K562 (cell line): ENCODE data around the gene TBC1D16. TPM values are rescaled to one million over a fixed set of nuclear protein-coding genes. Genes with fewer than 3 reads are reported as not detected.

ENCODE experiments used
- ATAC-seq: fragments of 200-7000 bp; cut with Tn5 transposase; 3 replicates; pipeline ENCODE4 v1.9.1; 2020; ENCODE audit warnings: moderate library complexity
- BruUV-seq: library from RNA; stranded (reverse); fragments of 400-500 nt; replicated peaks from 2 replicates; lab custom pipeline; 2021; lab: Mats Ljungman, UMichigan
- CTCF ChIA-PET: fragments of 300-600 bp; formaldehyde crosslinking; extraction: SDS; loops from one replicate; lab custom pipeline; 2021; ENCODE audit warnings: low intra/inter-chr PET ratio; lab: Yijun Ruan, JAX
- POLR2A ChIA-PET: fragments of 300-600, 350-650 bp; sonication (Branson Sonifier 250); formaldehyde crosslinking; extraction: SDS; loops from one replicate; lab custom pipeline; 2021; ENCODE audit warnings: antibody characterized with exemption, inconsistent platforms; lab: Yijun Ruan, JAX
- DNase-seq, 4 experiments: peaks; one replicate each; pipeline versions ENCODE4 v3.0.0 to v3.0.0-alpha.2; 2011 to 2018; ENCODE audit warnings: low spot score in 3 of 4, mixed read lengths in 3 of 4; ENCODE audit errors: extremely low read depth in 1 of 4
- FAIRE-seq: peaks from 2 replicates; lab custom pipeline; 2011; peaks lifted over from hg19 to GRCh38; lab: Jason Lieb, UNC
- H2AFZ ChIP-seq: 2 replicates; pipeline ENCODE4 v1.6.0; 2011; ENCODE audit warnings: low read depth, low read length, control low read depth, inconsistent platforms
- H3K27ac ChIP-seq: fragments of 200-600 bp; 3 replicates; pipeline ENCODE4 v1.8.0; 2011; ENCODE audit warnings: low read depth, mild to moderate bottlenecking, control low read depth, inconsistent platforms, low read length, moderate library complexity, mixed read lengths; ENCODE audit errors: extremely low read depth
- H3K27me3 ChIP-seq, 2 experiments: fragments of 300-600 bp in 1 of 2; 2 replicates in 1 of 2; 3 replicates in 1 of 2; pipeline versions ENCODE4 v1.6.0 to v1.8.0; 2011; ENCODE audit warnings: inconsistent platforms in 2 of 2, low read length in 2 of 2, mild to moderate bottlenecking in 1 of 2, mixed read lengths in 1 of 2, moderate library complexity in 1 of 2; ENCODE audit not compliant: control insufficient read depth in 2 of 2, insufficient read depth in 2 of 2
- H3K36me3 ChIP-seq: fragments of 300-600 bp; 3 replicates; pipeline ENCODE4 v1.8.0; 2011; ENCODE audit warnings: mild to moderate bottlenecking, low read length, inconsistent platforms; ENCODE audit not compliant: control insufficient read depth, insufficient read depth
- H3K4me1 ChIP-seq, 2 experiments: fragments of 200-600 bp in 1 of 2; replicated peaks in 1 of 2; 2 replicates in 1 of 2; 3 replicates in 1 of 2; pipeline versions ENCODE4 v1.5.1 to v1.8.0; 2011; ENCODE audit warnings: inconsistent platforms in 2 of 2, low read length in 2 of 2, mild to moderate bottlenecking in 1 of 2, mixed read lengths in 1 of 2, moderate library complexity in 1 of 2; ENCODE audit not compliant: control insufficient read depth in 2 of 2, insufficient read depth in 2 of 2
- H3K4me2 ChIP-seq: 2 replicates; pipeline ENCODE4 v1.6.1; 2011; ENCODE audit warnings: low read length, control low read depth, inconsistent platforms, mixed read lengths; ENCODE audit not compliant: insufficient read depth
- H3K4me3 ChIP-seq: fragments of 200-600 bp; sonication (generic), shearing (Covaris generic); 2 replicates; pipeline ENCODE4 v1.5.1; 2016; ENCODE audit warnings: control low read depth, inconsistent platforms
- H3K79me2 ChIP-seq: fragments of 200-600 bp; 3 replicates; pipeline ENCODE4 v1.8.0; 2011; ENCODE audit warnings: low read length, inconsistent platforms; ENCODE audit not compliant: control insufficient read depth, insufficient read depth
- H3K9ac ChIP-seq, 2 experiments: 2 replicates each; pipeline versions ENCODE4 v1.6.0 to v1.6.1; 2011; ENCODE audit warnings: low read depth in 2 of 2, low read length in 2 of 2, control low read depth in 1 of 2, inconsistent platforms in 1 of 2, mild to moderate bottlenecking in 1 of 2, mixed read lengths in 1 of 2; ENCODE audit not compliant: insufficient read depth in 1 of 2
- H3K9me1 ChIP-seq: one replicate; pipeline ENCODE4 v1.6.0; 2011; ENCODE audit warnings: inconsistent platforms, mild to moderate bottlenecking, low read length, moderate library complexity; ENCODE audit not compliant: control insufficient read depth, insufficient read depth
- H3K9me3 ChIP-seq: replicated peaks from 2 replicates; pipeline ENCODE4 v1.5.1; 2011; ENCODE audit warnings: low read depth, low read length, inconsistent platforms; ENCODE audit not compliant: control insufficient read depth, insufficient read depth
- H4K20me1 ChIP-seq: replicated peaks from 2 replicates; pipeline ENCODE4 v1.6.1; 2011; ENCODE audit warnings: low read length, inconsistent platforms, mixed read lengths; ENCODE audit not compliant: control insufficient read depth, insufficient read depth
- CCAR2 ChIP-seq: fragments of 200-400 bp; formaldehyde crosslinking; IDR thresholded peaks from 2 replicates; pipeline ENCODE4 v1.6.1; 2017; ENCODE audit warnings: mild to moderate bottlenecking, low read depth, low read length
- GTF2E2 ChIP-seq: fragments of 200-800 bp; sonication (Bioruptor generic); IDR thresholded peaks from 2 replicates; pipeline ENCODE4 v1.6.1; 2016; ENCODE audit warnings: missing genetic modification characterization, missing compliant biosample characterization
- KLF1 ChIP-seq: fragments of 450-650 bp; IDR thresholded peaks from 2 replicates; pipeline ENCODE4 v1.6.1; 2016; ENCODE audit warnings: missing genetic modification characterization, missing compliant biosample characterization
- L3MBTL2 ChIP-seq: fragments of 450-650 bp; IDR thresholded peaks from 2 replicates; pipeline ENCODE4 v1.6.1; 2016; ENCODE audit warnings: mild to moderate bottlenecking, moderate library complexity
- MYNN ChIP-seq, 2 experiments: sonication (generic); formaldehyde crosslinking in 1 of 2; IDR thresholded peaks; 2 replicates each; pipeline versions ENCODE4 v1.5.0 to v1.6.1; 2016 to 2020; ENCODE audit warnings: antibody characterized with exemption in 1 of 2, missing genetic modification reagents in 1 of 2
- NCOA1 ChIP-seq: fragments of 450-650 bp; IDR thresholded peaks from 2 replicates; pipeline ENCODE4 v1.6.1; 2016; ENCODE audit warnings: low read depth
- NFIC ChIP-seq: fragments of 450-650 bp; IDR thresholded peaks from 2 replicates; pipeline ENCODE4 v1.6.1; 2017; ENCODE audit warnings: mild to moderate bottlenecking, inconsistent platforms
- NFRKB ChIP-seq: fragments of 450-650 bp; IDR thresholded peaks from 2 replicates; pipeline ENCODE4 v1.6.1; 2016; ENCODE audit warnings: low read depth
- SMARCC2 ChIP-seq: fragments of 450-650 bp; IDR thresholded peaks from 2 replicates; pipeline ENCODE4 v1.6.1; 2017; ENCODE audit warnings: antibody characterized with exemption, moderate library complexity, mild to moderate bottlenecking, low read depth
- THRAP3 ChIP-seq: fragments of 450-650 bp; IDR thresholded peaks from 2 replicates; pipeline ENCODE4 v1.6.1; 2016; ENCODE audit warnings: mild to moderate bottlenecking, inconsistent platforms, borderline replicate concordance
- XRCC3 ChIP-seq: fragments of 450-650 bp; IDR thresholded peaks from 2 replicates; pipeline ENCODE4 v1.6.1; 2017; ENCODE audit warnings: mild to moderate bottlenecking, moderate library complexity
- ZFPM2 ChIP-seq: fragments of 250-450 bp; sonication (Bioruptor Pico); IDR thresholded peaks from 2 replicates; pipeline ENCODE4 v1.5.1; 2022; ENCODE audit warnings: mild to moderate bottlenecking
- ZNF239 ChIP-seq: fragments of 250-450 bp; sonication (Bioruptor Pico); IDR thresholded peaks from 2 replicates; pipeline ENCODE4 v1.4.0; 2020; ENCODE audit warnings: mild to moderate bottlenecking
- ZNF699 ChIP-seq: fragments of 250-450 bp; sonication (Bioruptor Pico); IDR thresholded peaks from 2 replicates; pipeline ENCODE4 v1.8.0; 2021; ENCODE audit warnings: mild to moderate bottlenecking, moderate library complexity; ENCODE audit not compliant: insufficient replicate concordance
- WGBS: fragments of 100-300 bp; shearing (Covaris generic); methylation state at CpG from one replicate; pipeline ENCODE4 v1.1.6; 2016; ENCODE audit warnings: low coverage, mixed read lengths; ENCODE audit not compliant: insufficient coverage; ENCODE audit errors: missing lambda C conversion rate; 5-methylcytosine and 5-hydroxymethylcytosine counted together
- in situ Hi-C: fragments of 300-500 bp; cut with MboI; formaldehyde crosslinking; loops from 4 replicates; pipeline ENCODE4 v1.15.0; 2018; ENCODE audit warnings: inconsistent platforms, mixed read lengths
- intact Hi-C: fragments of 100-400 bp; cut with micrococcal nuclease; formaldehyde crosslinking; loops from 2 replicates; pipeline ENCODE4 v1.14.2; 2022
- polyA plus RNA-seq, 8 experiments: library from polyadenylated mRNA; depleted of rRNA in 4 of 8; stranded (reverse) in 5 of 8; unstranded in 3 of 8; fragments of >200 nt; fragmentation: Nextera tagmentation in 2 of 8; fragmentation: Illumina TruSeq in 1 of 8; extraction: Ambion mirVana in 2 of 8; extraction: Trizol in 1 of 8; gene quantifications; 2 replicates each; pipeline versions ENCODE4 v1.2.1 to v1.2.3, GENCODE V29; 2011 to 2014; ENCODE audit warnings: inconsistent platforms in 1 of 8, missing spikeins in 1 of 8
- total RNA-seq, 7 experiments: library from RNA; depleted of rRNA in 6 of 7; stranded (reverse); fragments of >200 nt in 6 of 7; fragmentation: Illumina TruSeq in 2 of 7; extraction: Trizol in 2 of 7; gene quantifications; 2 replicates each; pipeline versions ENCODE4 v1.2.1 to v1.2.3, GENCODE V29; 2011 to 2021; ENCODE audit warnings: low replicate concordance in 1 of 7
- TF ChIP-seq, protein P1 (sequence below): fragments of 450-650 bp; IDR thresholded peaks from 2 replicates; pipeline ENCODE4 v1.6.1; 2014; ENCODE audit warnings: low read depth, mild to moderate bottlenecking, moderate library complexity, borderline replicate concordance
- TF ChIP-seq, protein P2 (sequence below): IDR thresholded peaks from 3 replicates; pipeline ENCODE4 v1.6.1; 2011; ENCODE audit warnings: borderline replicate concordance, mild to moderate bottlenecking, moderate library complexity; ENCODE audit not compliant: insufficient read length; ENCODE audit errors: extremely low read depth

The TBC1D16 gene
- total and polyA plus RNA-seq, 9 of the 15 experiments (the other 6 are each of a cell fraction or from before 2014, with no cell fraction given) = 0.01 to 0.20 (median 0.03) TPM; not detected in 1

DNA sequence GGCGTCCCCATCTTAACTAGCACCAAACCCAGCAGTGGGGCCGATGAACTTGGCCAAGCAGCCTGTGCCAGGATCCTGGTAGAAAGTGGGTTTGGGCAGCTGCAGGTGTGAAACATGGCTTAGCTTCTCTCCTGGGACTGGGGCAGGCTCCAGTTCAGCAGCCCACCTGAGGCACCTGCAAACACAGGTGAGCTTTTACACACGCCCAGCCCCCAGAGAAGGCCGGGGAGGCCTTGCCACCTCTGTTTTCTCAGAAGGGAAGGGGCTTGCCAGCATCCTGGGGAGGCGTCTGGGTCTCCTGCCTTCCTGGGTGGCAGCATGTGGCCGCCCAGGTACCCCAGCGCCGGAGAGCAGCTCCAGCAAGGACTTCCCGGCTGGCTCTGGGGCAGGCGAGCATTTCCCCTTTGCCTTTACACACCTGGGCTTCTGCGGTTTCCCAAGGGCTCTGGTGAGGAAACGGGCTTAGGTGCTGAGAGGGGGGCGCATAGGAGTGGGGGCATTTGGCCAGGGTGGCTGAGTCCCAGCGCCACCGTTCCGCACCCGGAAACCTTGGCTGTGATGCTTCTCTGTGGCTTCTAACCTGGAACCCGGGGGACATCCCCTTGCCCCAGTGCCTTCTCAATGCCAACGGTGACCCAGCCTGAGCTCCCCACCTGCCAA is 114.8 kb downstream of the TBC1D16 start (continued):
- TF ChIP-seq KLF1 (tag) (no peak), XRCC3 (no peak), L3MBTL2 (no peak), SMARCC2 (no peak), GTF2E2 (tag) (no peak)

DNA sequence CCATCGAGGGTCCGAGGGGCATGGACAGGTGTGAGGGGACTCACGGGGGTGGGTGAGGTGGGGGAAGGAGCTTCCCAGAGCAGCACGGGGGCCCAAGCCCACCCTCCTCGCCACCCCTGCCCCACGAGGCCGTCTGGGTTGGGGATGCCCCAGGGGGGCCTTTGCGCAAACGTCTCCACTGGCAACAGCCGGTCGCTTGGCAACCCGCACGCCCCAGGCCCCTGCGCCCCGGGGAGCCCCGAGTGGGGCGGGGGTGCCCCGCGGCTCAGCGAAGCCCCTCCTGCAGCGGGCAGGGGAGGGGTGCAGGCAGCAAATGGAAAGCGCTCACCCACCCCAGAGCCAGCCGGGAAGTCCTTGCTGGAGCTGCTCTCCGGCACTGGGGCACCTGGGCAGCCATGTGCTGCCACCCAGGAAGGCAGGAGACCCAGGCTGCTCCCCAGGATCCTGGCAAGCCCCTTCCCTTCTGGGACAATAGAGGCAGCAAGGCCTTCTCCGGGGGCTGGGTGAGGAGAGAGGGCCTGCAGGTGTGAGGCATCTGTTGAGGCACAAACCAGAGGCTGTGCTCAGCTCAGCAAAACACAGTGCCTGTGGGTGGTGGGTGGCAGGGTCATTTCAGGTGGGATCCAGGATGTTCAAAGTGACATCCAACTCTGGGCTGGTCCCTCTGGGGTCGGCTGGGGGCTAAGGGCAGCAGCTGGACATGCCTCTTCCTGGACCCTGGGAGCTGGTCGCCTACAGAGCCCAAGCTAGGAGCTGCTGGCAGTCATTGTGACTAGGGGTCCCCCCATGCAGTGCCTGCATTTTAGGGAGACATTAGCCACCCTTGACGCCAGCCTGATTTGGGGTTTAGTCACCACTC is 115.6 kb downstream of the TBC1D16 start:
- Histone ChIP-seq H3K36me3 (no peaks in the 10 kb centered on the region), H3K4me1 (peaks cover 0 to 34% of the 10 kb centered on the region in 2 experiments; a peak in 2 of 5 replicates), H3K9me3 (no peaks in the 10 kb centered on the region), H3K4me2 (no peak overlapping the region), H3K9me1 (no peaks in the 10 kb centered on the region), H3K27me3 (peaks cover 5 to 69% of the 10 kb centered on the region in 2 experiments; a peak in 4 of 5 replicates), H3K4me3 (no peak overlapping the region), H3K9ac (no peak overlapping the region), H4K20me1 (peaks cover 12% of the 10 kb centered on the region; the same call in 1 of the 2 replicates), H3K79me2 (no peaks in the 10 kb centered on the region), H3K27ac (no peak overlapping the region), H2AFZ (no peak overlapping the region)
- FAIRE-seq (no peak), ATAC-seq (no peak), DNase-seq (no peak)
- 3% methylated on average over 7 of the region's 28 CpGs for WGBS
- intact Hi-C loops = loop anchor here (5.0 kb wide), 1 partner anchor 113 kb away; no protein-coding TSS in a partner anchor
- ChIA-PET CTCF (no interaction called here), POLR2A (interaction anchor here (1.4 kb wide), 1 partner anchor 13 kb away, joined by 3 read pairs; no protein-coding TSS in a partner anchor)
- in situ Hi-C loops = loop anchor here (10.0 kb wide), 1 partner anchor 175 kb away; no protein-coding TSS in a partner anchor
- no peak for TF ChIP-seq NCOA1
- no peak for TF ChIP-seq THRAP3
- no peak for TF ChIP-seq ZNF699 (CRISPR knock-in tag)
- no peak for TF ChIP-seq ZNF239 (CRISPR knock-in tag)
- TF ChIP-seq ZFPM2 (CRISPR knock-in tag) = no peak
- TF ChIP-seq NFRKB = no peak
- no peak for TF ChIP-seq CCAR2
- no peak for TF ChIP-seq NFIC
- TF ChIP-seq, protein P1, sequence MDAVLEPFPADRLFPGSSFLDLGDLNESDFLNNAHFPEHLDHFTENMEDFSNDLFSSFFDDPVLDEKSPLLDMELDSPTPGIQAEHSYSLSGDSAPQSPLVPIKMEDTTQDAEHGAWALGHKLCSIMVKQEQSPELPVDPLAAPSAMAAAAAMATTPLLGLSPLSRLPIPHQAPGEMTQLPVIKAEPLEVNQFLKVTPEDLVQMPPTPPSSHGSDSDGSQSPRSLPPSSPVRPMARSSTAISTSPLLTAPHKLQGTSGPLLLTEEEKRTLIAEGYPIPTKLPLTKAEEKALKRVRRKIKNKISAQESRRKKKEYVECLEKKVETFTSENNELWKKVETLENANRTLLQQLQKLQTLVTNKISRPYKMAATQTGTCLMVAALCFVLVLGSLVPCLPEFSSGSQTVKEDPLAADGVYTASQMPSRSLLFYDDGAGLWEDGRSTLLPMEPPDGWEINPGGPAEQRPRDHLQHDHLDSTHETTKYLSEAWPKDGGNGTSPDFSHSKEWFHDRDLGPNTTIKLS = no peak
- TF ChIP-seq MYNN (IDR thresholded peaks at IDR 0.05) = no peak
- no peak for TF ChIP-seq MYNN (CRISPR knock-in tag; IDR thresholded peaks at IDR 0.05)
- TF ChIP-seq, protein P2, sequence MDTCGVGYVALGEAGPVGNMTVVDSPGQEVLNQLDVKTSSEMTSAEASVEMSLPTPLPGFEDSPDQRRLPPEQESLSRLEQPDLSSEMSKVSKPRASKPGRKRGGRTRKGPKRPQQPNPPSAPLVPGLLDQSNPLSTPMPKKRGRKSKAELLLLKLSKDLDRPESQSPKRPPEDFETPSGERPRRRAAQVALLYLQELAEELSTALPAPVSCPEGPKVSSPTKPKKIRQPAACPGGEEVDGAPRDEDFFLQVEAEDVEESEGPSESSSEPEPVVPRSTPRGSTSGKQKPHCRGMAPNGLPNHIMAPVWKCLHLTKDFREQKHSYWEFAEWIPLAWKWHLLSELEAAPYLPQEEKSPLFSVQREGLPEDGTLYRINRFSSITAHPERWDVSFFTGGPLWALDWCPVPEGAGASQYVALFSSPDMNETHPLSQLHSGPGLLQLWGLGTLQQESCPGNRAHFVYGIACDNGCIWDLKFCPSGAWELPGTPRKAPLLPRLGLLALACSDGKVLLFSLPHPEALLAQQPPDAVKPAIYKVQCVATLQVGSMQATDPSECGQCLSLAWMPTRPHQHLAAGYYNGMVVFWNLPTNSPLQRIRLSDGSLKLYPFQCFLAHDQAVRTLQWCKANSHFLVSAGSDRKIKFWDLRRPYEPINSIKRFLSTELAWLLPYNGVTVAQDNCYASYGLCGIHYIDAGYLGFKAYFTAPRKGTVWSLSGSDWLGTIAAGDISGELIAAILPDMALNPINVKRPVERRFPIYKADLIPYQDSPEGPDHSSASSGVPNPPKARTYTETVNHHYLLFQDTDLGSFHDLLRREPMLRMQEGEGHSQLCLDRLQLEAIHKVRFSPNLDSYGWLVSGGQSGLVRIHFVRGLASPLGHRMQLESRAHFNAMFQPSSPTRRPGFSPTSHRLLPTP = no peak
- BruUV-seq = no TSS peak
